EL (cell line): ENCODE results near the gene SLC17A7.
"Not testable (repeated sequence)": the region's sequence is repeated elsewhere in the genome, so short reads cannot be mapped to it uniquely, and the experiment has no call there.

Source experiments
- DNase-seq: peaks from one replicate; pipeline ENCODE4 v3.0.0-alpha.2; 2016

The SLC17A7 gene

DNA sequence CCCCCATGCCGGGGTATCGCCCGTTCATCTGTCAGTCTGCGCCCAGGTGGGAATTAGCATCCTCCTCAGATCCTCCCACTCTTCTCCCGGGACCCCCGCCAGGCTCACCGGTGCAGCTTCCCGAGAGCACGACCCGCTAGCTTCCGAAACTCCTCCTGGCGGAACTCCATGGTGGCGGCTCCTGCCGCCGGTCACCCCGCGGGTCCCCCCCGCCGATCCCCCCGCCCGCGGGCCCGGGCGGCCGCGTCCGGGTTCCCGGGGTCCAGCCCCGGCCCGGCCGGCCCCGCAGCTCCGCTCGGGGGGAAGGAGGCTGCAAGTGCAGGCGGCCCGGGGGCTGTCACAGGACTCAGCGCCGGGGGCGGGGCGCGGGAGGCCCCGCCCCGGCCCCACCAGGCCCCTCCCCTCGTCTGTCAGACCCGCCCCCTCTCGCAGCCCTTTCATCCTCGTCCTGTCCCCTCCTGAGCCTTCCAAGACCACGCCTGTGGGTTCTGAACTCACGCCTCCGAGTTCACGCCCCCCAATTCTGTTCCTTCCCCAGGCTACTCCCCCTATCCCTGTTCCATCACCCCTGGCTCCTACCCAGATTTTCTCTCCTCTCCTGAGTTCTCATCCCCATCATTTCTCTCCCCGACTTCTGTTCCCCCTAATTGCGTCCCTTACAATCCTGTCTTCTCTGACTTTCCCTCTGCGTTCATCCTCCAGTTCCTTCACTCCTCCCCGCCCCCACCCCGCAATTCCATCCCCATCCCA is at the start of gene SLC17A7:
Gene SLC17A7, minus strand, starts transcription at position 318 of the 750 bp plus-strand sequence. Its CDS starts 148 bp downstream, at position 170.
- peak; percentile 28 for DNase-seq

DNA sequence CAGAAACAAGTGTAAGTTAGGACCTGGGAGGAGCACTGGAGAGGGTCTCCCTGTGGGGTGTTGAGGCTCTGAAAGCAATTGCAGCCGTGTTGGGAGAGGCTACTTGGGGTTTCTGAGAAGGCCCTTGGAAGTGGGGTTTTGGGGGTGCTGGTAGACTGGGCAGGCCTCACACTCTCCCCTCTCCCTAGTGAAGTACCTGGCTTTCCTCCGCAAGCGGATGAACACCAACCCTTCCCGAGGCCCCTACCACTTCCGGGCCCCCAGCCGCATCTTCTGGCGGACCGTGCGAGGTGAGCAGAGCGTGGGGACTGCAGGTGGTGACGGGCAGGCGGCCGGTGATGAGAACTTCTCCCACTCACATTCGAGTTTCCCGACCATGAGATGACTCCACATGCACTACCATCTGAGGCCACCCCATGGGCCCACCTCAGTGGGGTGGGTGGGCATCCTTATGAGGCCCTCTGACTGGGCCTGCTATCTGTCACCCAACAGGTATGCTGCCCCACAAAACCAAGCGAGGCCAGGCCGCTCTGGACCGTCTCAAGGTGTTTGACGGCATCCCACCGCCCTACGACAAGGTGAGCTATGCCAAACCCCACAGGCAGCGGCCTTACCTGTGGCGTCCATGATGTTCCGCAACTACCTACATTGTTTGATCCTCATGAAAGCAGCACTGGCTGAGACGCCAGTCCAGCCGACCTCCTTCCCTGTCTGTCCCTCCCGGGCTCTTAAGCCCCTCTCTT is 49.1 kb upstream of the SLC17A7 start:
- DNase-seq = no peak

DNA sequence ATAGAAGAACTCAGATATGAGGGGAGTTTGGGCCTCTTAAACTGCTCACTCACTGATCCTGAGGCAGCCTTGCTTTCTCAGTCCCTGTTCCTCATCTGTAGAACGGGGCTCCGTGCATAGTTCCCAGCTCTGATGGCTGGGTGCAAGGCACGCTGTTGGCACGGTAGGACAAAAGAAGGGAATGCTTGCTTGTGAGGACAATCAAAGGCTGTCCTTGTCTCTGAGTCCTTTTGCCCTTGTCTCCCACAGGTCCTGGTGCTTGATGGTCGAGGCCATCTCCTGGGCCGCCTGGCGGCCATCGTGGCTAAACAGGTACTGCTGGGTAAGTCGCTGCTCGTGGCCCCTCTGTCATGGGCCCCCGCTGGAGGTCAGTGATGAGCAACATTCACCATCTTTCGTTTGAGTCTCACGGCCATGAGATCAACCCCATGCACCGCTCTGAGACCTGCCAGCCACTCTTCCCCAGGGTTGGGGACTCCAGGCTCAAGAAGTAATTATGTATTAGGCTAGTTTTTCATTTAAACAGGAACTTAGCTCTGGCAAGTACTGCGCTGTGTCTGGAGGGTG is 48.4 kb upstream of the SLC17A7 start:
- no peak for DNase-seq

DNA sequence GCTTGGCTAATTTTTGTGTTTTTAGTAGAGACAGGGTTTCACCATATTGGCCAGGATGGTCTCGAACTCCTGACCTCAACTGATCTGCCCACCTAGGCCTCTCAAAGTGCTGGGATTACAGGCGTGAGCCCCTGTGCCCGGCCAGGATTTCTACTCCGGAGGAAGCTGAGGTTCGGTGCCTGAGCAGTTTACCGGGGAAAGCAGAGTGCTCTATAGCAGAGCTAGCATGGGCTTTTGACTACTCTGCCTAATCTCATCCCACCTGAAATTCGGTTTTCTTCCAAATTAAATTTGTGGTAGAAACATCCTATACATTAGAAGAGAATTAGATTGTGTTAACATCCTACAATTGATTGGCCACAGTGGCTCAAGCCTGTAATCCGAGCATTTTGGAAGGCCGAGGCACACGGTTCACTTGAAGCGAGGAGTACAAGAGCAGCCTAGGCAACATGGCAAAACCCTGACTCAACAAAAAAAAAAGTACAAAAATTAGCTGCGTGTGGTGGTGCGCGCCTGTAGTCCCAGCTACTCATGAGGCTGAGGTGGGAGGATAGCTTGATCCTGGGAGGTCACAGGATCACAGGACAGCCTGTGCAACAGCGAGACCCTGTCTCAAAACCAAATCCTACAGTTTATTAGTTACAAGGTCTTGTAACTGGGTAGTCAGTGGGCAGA is 47.7 kb upstream of the SLC17A7 start:
- peak; percentile 15 for DNase-seq

DNA sequence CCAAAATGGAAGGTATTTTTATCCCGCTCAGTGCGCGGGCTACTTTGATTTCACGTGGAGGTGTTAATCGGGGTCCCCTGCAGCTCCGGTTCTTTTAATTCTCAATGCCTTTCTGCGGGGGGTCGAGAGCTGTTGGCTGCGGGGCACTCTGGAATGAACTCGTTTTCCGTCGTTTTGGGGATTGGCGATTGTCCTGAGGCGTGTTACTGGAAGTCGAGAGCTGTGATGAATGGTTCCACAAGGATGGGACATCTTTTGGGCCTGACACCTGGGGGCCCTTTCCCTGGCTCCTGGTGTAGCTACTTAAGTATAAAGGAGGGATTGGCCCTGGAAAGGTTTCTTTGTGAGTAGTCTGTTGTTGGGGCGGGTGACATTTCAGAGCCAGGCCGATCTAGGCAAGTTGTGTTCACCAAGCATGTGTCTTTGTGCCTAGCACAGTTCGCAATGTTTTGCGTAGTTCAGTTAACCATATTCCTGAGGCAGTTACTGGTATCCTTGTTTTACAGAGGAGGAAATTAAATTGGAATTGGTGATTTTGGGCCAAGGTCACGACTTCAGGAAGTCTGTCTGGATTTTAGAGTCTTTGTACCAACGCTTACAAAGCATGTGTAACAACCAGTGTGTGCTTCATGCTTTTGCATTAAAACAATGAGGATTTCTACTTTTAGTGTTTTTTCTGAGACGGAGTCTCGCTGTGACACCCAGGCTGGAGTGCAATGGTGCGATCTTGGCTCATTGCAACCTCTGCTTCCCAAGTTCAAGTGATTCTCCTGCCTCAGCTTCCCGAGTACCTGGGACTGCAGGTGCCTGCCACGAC is 46.9 kb upstream of the SLC17A7 start:
- DNase-seq = peak; percentile 25

DNA sequence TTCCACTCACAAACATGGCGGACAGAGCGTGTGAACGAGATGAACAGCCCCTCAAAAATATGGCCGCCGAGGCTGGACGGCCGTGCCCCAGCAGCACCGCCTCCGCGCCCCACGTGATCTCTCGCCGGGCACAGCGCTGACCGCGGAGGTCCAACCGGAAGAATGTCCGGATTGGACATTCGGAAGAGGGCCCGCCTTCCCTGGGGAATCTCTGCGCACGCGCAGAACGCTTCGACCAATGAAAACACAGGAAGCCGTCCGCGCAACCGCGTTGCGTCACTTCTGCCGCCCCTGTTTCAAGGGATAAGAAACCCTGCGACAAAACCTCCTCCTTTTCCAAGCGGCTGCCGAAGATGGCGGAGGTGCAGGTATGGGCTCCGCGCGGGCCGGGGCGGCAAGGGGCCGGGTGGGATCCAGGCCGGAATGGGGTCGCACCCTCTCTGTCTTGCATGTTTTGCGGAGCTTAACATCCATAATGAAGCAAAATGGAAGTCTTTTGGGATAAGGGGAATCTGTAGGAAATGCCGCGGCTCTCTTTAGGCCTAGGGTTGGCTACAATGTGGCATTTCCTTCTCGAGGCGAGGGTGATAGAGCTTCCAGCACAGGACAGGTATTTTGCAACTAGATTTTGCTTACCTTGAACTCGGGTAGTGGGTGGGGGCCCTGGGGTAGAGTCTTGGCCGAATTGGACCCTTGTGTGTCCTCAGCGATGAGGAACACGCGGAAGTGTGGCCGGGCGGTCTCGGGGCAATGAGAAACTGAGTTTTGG is 46.1 kb upstream of the SLC17A7 start, which contains the start of gene RPL13A:
Gene RPL13A, plus strand, starts transcription at position 332 of the 769 bp plus-strand sequence. Its CDS starts 22 bp downstream, at position 354.
- DNase-seq = peak; percentile 99

DNA sequence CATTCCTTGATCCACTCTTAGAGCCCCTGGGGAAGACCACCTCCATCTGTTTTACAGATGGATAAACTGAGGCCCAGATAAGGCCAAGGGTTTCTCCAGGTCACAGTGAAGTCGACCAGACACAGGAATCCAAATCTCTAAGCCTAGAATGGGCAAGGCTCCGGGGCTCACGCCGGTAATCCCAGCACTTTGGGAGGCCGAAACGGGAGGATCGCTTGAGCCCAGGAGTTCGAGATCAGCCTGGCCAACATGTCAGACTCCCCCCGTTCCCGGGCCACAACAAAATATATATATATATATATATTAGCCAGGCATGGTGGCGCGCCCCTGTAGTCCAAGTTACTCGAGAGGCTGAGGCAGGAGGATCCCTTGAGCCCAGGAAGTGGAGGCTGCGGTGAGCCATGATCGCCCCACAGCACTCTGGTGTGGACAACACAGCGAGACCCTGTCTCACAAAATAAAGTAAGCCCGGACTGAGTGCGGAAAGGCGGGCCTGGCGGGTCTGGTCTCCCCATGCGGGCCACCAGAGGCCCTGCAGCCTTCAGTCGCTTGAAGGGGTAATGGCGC is 45.5 kb upstream of the SLC17A7 start:
- DNase-seq = no peak

DNA sequence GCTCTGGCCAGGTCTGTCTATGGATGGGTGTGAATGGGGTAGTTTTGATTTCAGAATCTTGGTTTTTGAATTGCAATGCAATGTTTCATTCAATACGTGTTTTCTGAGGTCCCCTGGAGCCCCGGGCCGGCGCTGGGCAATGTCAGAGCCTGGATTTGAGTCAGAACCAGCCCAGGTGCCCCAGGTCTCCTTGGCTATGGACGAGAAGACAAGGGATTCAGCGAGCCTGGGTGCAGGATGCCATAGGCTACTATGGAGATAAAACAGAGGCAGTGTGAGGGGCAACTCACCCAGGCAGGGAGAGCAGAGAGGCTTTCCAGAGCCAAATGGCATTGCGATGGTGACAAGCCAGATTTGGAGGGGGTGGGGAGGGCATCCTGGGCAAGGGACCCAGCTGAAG is 44.9 kb upstream of the SLC17A7 start:
- no peak for DNase-seq

DNA sequence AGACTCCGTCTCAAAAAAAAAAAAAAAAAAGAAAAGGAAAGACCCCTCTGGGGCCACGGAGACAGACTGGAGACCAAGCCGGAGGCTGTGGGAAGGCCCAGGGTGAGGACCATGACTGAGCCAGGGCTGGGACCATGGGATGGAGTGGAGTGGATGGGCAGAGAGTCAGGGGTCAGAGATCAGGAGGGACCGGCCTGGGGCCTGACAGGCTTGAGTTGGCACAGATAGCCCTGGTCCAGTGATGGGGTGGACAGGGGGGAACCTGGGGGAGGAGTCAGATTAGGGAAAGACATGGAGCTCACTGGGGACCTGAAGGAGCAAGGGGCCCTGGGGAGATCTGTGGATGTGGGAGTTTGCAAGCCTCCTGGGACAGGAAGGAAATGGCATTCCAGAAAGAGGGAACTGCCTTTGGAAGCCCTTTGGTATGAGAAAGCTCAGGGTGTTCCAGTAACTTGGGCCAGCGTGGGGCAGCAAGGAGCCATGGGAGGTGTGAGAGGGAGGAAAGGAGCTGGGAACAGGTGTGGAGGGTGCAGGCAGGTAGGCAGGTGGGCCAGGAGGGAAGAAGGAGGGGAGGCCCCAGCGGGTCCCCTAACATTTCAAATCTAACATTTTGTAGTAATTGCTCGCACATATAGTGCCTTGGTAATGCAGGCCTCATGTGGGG is 39.8 kb upstream of the SLC17A7 start:
- DNase-seq = no peak

DNA sequence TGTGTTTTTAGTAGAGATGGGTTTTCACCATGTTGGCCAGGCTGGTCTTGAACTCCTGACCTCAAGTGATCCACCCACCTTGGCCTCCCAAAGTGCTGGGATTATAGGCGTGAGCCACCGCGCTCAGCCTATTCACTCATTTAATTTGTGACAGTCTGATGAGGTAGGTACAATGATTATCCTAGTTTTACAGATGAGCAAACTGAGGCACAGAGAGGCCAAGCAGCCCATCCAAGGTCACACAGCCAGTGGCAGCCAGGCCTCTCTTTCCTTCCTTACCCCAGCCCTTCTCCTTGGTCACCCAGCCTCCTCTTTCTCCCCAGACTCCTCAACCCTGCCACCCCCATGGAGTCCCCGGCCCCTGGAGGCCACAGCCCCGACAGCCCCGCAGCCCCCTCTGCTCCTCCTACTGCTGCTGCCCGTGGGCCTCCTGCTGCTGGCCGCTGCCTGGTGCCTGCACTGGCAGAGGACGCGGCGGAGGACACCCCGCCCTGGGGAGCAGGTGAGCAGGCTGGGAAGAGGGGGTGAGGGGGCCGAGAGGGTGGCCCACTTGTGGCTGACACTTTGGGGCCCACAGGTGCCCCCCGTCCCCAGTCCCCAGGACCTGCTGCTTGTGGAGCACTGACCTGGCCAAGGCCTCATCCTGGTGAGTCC is 38.8 kb upstream of the SLC17A7 start:
- no peak for DNase-seq

DNA sequence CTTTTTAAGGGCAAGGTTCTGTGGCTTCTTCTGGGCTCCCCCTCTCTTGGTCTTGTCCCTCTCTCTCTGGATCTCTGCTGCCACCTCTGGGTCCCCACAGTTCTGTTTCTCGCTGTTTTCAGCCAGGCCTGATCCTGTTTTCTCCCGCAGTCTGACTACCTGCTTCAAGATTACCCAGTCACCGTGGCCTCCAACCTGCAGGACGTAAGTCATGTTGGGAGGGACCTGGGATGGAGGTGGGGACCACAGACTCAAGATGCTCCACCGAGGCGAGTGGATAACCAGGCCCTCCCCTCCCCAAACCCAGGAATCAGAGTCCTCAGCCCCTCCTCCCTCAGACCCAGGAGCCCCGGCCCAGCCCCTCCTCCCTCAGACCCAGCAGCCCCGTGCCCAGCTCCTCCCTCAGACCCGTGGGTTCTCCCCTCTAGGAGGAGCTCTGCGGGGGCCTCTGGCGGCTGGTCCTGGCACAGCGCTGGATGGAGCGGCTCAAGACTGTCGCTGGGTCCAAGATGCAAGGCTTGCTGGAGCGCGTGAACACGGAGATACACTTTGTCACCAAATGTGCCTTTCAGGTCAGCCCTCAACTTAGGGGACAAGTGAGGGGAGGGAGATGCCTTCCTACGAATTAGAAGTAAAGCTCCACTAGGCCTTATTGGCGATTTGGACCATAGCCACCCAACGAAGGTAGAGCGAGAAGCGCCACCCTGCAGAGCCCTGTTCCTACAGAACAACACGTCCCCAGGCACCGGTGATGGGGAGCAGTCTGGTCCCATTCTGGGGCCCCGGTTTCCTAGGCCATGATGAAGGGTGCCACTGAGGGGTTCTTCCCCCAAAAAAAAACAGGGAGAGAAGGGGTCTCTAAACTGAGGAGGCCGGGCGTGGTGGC is 34.9 kb upstream of the SLC17A7 start:
- no peak for DNase-seq

DNA sequence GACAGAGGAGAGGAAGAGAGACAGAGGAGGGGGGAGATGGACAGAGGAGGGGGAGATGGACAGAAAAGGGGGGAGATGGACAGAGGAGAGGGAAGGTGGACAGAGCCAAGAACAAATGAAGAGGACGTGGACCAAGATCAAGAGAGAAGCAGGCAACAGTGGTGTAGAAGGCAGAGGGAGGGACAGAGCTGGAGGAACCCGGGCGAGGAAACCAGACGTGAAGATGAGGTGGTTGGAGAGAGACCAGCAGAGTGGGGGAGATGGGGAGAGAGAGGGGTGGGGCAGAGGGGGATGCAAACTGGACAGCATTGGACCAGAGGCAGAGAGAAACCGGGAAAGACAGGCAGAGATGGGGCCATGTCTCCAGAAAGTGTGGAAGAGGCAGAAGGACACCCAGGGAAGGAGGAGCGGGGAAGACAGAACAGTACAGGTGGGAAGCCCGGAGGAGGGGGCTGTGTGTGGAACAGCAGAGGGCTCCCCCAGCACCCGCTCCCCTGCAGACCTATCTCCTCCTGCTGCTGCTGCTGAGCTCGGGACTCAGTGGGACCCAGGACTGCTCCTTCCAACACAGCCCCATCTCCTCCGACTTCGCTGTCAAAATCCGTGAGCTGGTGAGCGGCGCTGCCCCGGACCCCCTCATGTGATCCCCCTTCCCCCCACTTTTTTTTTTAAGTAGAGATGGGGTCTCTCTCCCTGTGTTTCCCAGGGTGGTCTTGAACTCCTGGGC is 34.0 kb upstream of the SLC17A7 start:
- DNase-seq = no peak

DNA sequence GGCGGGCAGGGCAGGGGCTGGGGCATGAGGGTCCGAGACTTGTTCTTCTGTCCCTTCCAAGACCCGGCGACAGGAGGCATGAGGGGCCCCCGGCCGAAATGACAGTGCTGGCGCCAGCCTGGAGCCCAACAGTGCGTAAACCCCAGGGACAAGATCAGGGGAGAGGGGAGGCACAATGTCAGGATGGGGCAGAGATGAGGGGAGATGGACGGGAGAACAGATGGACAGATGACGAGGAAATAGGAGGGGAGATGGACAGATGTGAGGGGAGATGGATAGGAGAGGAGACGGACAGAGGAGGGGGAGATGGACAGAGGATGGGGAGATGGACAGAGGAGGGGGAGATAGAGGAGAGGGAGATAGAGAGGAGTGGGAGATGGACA is 33.2 kb upstream of the SLC17A7 start:
- DNase-seq = no peak

DNA sequence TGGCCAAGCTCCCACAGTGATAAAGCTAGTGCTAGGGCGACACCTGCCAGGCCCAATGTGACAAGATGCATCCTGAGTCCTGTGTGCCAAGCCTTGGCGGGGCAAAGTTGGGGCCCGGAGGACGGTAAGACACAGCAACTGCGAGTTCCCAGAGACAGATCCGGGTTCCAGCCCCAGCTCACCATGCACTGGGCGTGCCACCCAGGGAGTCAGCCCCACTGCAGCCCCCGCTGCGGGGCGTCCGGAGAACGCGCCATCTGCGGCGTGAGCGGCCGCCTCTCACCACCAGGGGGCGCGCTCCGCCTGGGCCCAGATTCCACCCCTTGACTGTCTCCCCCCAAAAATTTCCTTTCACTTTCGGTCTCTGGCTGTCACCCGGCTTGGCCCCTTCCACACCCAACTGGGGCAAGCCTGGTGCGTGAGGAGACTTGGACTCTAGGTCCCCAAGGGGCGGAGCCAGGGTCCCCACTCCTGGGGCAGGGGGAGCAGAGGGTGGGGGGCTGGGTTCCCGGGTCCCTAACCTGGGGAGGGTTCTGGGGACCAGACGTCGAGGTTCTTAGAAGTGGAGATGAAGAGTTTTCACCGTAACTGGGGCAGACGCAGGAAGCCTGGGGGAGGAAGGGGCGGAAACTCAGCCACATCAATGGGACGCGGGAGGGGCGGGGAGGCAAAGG is 32.7 kb upstream of the SLC17A7 start, which contains the start of gene FLT3LG:
Gene FLT3LG, plus strand, starts transcription at position 348 of the 674 bp plus-strand sequence. CDS start 425 bp downstream, outside the sequence.
- DNase-seq = peak; percentile 85

DNA sequence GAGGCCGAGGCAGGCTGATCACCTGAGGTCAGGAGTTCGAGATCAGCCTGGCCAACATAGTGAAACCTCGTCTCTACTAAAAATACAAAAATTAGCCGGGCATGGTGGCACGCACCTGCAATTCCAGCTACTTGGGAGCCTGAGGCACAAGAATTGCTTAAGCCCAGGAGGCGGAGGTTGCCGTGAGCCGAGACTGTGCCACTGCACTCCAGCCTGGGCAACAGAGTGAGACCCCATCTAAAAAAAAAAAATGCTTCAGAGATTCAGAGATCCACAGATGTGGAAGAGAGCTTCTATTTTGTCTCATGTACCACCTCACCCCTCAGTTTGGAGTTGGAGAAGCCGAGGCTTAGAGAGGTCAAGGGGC is 32.2 kb upstream of the SLC17A7 start:
- not testable (repeated sequence) for DNase-seq

DNA sequence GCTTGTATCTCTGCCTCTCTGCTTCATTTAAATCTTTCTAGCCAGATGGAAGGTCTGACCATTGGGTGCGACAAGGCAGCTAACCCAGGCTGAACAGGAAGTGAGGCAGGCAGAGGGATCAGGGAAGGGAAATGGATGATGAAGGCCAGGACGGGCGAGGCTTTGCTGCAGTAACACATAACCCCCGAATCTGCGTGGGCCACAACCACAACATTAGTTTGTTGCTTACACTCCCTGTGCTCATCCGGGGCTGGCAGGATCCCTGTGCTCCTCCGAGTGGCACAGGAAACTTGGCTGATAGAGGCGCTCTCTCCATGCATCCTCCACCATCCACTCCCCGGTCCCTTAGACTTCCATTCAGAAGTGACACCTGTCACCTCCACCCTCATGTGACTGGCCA is 31.6 kb upstream of the SLC17A7 start:
- no peak for DNase-seq

DNA sequence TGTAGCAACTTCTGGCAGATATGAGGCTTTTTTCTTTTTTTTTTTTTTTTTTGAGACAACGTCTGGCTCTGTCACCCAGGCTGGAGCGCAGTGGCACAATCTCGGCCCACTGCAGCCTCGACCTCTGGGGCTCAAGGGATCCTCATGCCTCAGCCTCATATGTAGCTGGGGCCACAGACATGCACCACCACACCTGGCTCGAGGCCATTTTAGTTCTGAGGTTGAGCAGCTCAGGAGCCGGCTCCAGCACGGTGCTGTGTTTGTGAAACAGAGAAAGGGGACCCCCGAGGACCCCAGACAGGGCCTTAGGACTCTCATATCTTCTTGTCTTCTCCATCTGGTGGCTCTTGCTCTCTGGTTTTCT is 29.3 kb upstream of the SLC17A7 start:
- no peak for DNase-seq
